PFSK-1 (cell line): ENCODE results near the gene KLF1.

ENCODE experiments used
- FOXP2 ChIP-seq: optimal IDR thresholded peaks from 2 replicates; pipeline ENCODE3; 2011; ENCODE audit warnings: borderline replicate concordance, control low read depth, inconsistent platforms; ENCODE audit not compliant: insufficient read depth; ENCODE audit errors: extremely low read length, extremely low read depth
- REST ChIP-seq, 2 experiments: IDR thresholded peaks; 2 replicates each; pipeline versions ENCODE4 v1.6.1 to v1.8.0; 2011 to 2012; ENCODE audit warnings: low read depth in 2 of 2, low read length in 2 of 2, control low read depth in 1 of 2, inconsistent platforms in 1 of 2, mild to moderate bottlenecking in 1 of 2, moderate library complexity in 1 of 2; ENCODE audit not compliant: insufficient read depth in 1 of 2
- TAF1 ChIP-seq: IDR thresholded peaks from 2 replicates; pipeline ENCODE4 v1.6.1; 2012; ENCODE audit warnings: low read length, control low read depth, borderline replicate concordance; ENCODE audit not compliant: insufficient read depth

DNA sequence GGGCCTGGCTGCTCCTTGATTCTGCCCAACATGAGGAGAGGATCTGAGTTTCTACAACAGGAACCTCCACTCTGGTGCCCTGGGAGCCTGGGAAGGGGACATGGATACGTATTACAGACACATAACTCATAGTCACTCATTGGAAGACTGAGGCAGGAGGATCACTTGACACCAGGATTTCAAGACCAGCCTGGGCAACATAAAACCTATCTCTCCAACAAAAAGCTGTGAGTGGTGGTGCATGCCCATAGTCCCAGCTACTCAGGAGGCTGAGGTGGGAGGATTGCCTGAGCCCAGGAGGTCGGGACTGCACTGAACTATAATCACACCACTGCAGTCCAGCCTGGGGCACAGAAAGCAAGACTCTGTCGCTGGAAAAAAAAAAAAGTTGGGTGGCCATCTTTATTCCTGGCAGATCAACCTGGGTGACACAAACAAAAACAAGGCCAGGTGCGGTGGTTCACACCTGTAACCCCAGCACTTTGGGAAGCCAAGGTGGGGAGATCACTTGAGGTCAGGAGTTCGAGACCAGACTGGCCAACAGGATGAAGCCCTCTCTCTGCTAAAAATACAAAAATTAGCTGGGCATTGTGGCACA is 1.1 kb upstream of the KLF1 start:
- no peak for TF ChIP-seq TAF1
- no peak for TF ChIP-seq REST (IDR thresholded peaks at IDR 0.05; ENCODE audit: insufficient read depth in 1 of 2, low read depth in 2 of 2, low read length in 2 of 2)
- TF ChIP-seq FOXP2 = no peak
